NCI-H1092 treated with DMSO at 0.1 percent for 48 hours (cell line): ENCODE data around the gene CASZ1.

Experiments
- DNase-seq: peaks from one replicate; lab custom pipeline; 2025; lab: John Stamatoyannopoulos, UW

The CASZ1 gene

GRCh38 chr1:10775763-10776162 lies 20.7 kb downstream of the CASZ1 start:
- DNase-seq, result no peak

- DNase-seq, result no peak
These were observed 21.7 kb downstream of the CASZ1 start for GRCh38 chr1:10774615-10775310.

GRCh38 chr1:10773851-10774614 lies 22.4 kb downstream of the CASZ1 start:
- DNase-seq, result no peak

- DNase-seq, result no peak
These were observed 23.1 kb downstream of the CASZ1 start for GRCh38 chr1:10773376-10773775.

GRCh38 chr1:10772711-10773110 lies 23.7 kb downstream of the CASZ1 start:
- DNase-seq, result no peak

GRCh38 chr1:10771789-10772188 lies 24.7 kb downstream of the CASZ1 start:
- DNase-seq, result no peak

GRCh38 chr1:10768552-10768951 lies 27.9 kb downstream of the CASZ1 start:
- DNase-seq, result no peak

GRCh38 chr1:10767282-10767681 lies 29.2 kb downstream of the CASZ1 start:
- no peak for DNase-seq

- DNase-seq, result peak; percentile 60
These were observed 30.5 kb downstream of the CASZ1 start for GRCh38 chr1:10765734-10766478.

GRCh38 chr1:10765304-10765703 lies 31.1 kb downstream of the CASZ1 start:
- DNase-seq, result no peak

- no peak for DNase-seq
These were observed 32.1 kb downstream of the CASZ1 start for GRCh38 chr1:10764296-10764798.

- DNase-seq, result no peak
These were observed 33.6 kb downstream of the CASZ1 start for GRCh38 chr1:10762875-10763274.

GRCh38 chr1:10762153-10762523 lies 34.3 kb downstream of the CASZ1 start:
- no peak for DNase-seq

- DNase-seq, result no peak
These were observed 34.8 kb downstream of the CASZ1 start for GRCh38 chr1:10761503-10762152.

GRCh38 chr1:10760566-10761502 lies 35.6 kb downstream of the CASZ1 start:
- no peak for DNase-seq

- DNase-seq, result no peak
These were observed 36.8 kb downstream of the CASZ1 start for GRCh38 chr1:10759413-10760200.

- DNase-seq, result no peak
These were observed 39.6 kb downstream of the CASZ1 start for GRCh38 chr1:10756842-10757241.

GRCh38 chr1:10755970-10756521 lies 40.4 kb downstream of the CASZ1 start:
- DNase-seq, result no peak

GRCh38 chr1:10754568-10755329 lies 41.7 kb downstream of the CASZ1 start:
- DNase-seq, result no peak
